GM18873 (cell line): ENCODE results near the gene LIPK.
A peak's percentile ranks its signal among the peaks of the same experiment; 100 is the strongest.
"Not testable (repeated sequence)": the region's sequence is repeated elsewhere in the genome, so short reads cannot be mapped to it uniquely, and the experiment has no call there.

Source experiments
- ATAC-seq: cut with Tn5 transposase; IDR thresholded peaks from one replicate; pipeline ENCODE4 v1.9.1; 2021; ENCODE audit warnings: mild to moderate bottlenecking, moderate library complexity, moderate number of reproducible peaks; ENCODE audit not compliant: unreplicated experiment, low FRiP score

LIPK gene

DNA sequence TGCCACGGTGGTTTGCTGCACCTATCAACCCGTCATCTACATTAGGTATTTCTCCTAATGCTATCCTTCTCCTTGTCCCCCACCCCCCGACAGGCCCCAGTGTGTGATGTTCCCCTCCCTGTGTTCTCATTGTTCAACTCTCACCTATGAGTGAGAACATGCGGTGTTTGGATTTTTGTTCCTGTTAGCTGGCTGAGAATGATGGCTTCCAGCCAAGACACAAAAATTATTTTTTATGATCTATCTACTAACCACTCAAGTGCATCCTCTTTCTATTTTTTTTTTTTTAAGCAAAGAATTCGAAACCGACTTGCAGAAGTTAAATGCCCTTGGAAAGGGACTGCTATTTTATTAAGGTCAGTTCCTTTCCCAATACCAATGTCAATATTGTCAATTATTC lies 3.3 kb downstream of the LIPK start:
- ATAC-seq = not testable (repeated sequence)

DNA sequence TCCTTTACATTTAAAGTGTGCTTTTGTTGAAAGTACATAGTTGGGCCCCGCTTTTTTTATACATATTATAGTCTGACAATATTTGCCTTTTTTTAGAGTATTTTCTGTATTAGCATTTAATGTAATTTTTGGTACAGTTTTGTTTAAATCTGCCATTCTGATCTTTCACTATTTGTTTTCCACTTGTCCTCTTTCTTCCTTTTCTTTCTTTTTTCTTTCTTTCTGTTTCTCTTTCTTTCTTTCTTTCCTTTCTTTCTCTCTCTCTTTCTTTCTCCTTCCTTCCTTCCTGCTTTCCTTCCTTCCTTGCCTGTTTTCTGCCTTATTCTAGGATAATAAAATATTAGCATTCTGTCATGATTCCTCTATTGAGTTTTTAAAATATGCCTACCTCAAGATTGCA lies 9.5 kb downstream of the LIPK start:
- no peak for ATAC-seq

DNA sequence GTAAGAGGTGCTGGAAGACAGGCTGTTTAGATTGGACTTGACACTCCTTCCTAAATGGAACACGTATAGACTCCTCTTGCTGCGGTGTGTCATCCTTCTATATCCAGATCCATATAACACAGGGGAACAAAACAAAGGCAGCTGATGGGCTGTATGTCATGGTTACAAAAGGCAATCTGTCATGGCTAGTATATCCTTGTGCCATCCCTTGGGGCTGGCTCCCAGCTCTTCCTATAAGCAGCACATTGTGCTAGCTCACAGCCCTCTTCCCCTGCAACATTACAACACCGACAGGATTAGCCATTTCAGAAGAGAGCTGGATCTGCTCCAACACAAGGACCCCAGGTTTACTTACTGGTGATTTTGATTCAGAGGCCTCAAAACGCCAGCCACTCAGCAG lies 15.3 kb downstream of the LIPK start:
- no peak for ATAC-seq

DNA sequence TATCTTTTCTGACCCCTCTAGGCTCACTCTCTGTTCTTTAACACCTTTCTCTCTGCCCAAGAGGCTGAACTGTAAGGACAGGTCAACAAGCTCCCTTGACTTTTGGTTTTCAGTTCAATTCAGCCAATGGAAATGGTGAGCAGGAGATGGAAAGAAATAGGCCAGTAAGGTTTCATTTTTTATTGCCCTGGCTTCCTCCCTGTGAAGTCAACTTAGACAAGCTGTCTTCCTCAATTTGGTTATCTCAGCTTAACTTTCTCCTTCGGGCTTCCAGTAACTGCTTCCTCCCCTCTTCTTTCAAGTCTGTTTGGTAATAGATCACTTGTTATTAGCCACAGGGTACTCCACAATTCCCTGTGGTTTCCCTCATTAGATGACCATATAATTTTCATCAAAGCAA lies 19.7 kb downstream of the LIPK start:
- ATAC-seq = no peak

DNA sequence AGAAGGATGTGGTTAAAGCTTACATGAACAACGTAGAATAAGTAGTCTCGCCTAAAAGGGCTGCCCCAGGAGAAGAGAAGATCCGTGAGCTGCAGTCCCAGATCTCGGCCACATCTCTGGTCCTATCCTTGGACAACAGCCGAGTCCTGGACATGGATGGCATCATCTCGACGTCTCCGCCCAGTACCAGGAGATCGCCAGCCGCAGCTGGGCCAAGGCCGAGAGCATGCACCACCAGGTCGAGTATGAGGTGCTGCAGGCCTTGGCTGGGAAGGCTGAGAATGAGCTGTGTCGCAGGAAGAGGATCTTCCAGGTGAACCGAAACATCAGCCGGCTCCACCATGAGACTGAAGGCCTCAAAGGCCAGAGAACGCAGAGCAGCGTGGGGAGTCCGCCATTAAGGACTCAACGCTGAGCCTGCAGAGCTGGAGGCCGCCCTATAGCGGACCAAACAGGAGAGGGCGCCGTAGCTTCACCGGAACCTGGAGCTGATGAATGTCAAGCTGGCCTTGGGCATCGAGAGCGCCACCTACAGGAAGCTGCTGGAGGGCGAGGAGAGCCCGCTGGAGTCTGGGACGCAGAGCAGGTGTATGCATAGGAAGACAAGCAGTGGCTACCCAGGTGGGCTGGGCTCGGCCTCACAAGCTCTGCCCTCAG lies 22.2 kb downstream of the LIPK start:
- ATAC-seq = no peak

DNA sequence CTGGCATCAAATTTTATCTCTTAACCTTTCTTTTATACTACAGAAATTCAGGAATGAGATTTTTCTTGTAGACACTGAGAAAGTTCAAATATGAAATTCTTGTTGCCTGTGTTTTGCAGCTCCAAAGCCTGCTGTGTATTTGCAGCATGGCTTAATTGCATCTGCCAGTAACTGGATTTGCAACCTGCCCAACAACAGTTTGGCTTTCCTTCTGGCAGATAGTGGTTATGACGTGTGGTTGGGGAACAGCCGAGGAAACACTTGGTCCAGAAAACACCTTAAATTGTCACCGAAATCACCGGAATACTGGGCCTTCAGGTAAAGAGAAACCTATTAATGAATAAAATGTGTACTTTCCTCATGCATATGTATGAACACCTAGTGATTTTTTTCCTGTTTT lies 24.8 kb downstream of the LIPK start:
- ATAC-seq = no peak

DNA sequence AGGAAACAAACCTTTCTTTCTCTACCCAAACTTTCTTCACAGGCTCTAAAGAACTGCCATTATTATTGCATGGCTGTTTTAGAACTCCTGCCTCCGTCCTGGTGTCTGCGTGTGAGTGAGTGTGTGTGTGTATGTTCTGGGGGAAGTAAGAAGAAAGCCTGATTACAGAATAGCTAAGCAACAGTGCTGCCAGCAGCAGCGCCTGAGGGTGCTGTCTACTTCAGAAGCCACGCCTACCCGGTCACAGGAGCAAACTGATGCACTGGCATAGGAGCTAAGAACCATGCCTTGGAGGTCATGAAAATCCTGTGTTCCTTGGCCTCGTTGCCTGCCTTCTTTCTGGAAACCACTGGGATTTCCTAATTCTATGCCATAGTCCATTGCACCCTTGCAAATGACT lies 25.2 kb downstream of the LIPK start:
- ATAC-seq = no peak

DNA sequence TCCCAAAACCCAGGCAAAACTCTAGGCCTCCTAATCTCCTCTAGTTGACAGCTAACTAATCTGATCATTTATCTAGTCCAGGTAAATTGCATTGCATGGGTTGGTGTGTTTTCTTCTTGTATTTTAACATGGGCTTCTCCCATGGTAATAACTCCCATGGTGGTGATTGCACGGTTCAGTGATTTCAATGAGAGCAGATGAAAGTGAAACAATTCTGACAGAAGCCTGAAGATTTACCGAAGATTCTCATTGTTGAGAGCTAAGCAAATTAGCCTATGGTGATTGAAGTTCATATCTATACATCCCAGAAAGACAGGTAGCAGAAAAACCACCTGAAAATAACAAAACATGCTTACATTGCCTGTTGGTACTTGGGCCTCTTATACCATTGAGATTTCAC lies 27.2 kb downstream of the LIPK start:
- ATAC-seq = no peak

DNA sequence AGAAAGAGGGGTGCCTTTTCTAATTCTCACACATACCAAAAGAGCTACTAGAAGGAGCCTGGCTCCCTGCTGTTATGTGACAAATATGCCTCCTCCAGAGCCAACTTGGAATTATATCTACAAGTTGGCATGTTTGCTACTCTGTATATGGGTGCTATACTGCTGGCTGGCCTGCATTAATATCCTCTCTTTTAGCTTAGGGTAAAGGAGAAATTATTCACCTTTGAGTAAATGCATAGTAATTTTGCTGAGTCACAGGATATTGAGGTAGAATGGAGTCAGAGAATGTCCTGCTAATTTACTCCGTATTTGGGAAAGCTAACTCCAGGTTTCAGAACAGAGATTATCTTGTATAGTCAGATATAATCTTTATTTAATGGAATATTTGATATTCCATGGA lies 29.6 kb downstream of the LIPK start:
- ATAC-seq = no peak

DNA sequence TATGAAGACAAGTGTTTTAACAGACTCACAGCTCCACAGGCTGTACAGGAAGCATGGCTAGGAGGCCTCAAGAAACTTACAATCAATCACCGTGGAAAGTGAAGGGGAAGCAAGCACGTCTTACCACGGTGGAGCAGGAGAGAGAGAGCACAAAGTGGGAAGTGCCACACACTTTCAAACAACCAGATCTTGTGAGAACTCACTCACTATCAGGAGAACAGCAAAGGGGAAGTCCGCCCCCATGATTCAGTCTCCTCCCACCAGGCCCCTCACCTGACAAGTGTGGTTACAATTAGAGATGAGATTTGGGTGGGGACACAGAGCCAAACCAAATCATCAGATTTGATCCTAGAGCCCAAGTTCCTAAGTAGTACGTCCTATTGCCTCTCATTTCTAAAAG lies 35.9 kb downstream of the LIPK start:
- ATAC-seq = not testable (repeated sequence)

DNA sequence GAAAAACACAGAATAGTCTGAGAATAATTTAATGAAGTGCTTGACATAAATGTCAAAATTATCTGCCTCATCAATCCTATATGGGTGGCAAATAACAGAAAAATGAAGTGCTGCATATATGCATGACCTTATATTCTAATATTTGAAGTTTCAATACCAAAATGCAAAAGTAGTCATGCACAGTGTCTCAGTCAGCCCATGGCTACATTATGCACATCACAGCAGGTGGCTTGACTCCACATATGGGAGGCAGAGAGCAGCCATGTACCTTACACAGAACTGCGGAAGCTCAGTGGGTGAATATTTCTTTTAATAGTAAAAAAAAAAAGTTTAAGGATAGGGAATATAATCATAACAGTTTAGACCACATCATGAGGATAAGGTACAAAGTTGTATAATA lies 36.4 kb downstream of the LIPK start:
- ATAC-seq = no peak

DNA sequence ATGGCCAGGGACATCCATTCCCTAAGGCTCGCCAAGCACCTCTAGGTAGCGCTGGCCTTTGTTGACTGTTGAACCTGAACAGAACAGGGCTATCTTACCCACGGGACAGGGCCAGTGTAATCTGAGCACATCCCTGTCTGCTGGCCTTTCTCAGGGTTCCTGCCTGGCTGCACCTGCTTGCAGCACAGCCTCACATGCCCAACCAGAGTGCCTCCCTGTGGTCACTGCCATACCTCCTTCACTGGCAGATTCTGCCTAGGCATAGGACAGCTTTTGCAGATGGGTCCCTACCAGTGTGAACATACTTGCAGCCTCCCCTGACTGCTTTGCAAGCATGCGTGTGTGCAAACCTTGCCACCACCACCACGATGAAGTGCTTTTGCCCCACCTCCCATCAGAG lies 38.0 kb downstream of the LIPK start:
- no peak for ATAC-seq

DNA sequence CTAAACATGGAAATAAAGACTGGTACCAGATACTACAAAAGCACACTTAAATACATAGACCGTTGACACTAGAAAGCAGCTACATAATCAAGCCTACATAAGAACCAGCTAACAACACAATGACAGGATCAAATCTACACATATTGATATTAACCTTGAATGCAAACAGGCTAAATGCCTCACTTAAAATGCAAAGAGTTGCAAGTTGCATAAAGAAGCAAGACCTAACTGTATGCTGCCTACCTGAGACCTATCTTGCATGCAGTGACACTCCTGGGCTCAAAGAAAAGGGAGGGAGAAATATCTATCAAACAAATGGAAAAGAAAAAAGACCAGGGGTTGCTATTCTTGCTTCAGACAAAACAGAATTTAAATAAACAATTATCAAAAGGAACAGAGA lies 39.6 kb downstream of the LIPK start:
- ATAC-seq = no peak

DNA sequence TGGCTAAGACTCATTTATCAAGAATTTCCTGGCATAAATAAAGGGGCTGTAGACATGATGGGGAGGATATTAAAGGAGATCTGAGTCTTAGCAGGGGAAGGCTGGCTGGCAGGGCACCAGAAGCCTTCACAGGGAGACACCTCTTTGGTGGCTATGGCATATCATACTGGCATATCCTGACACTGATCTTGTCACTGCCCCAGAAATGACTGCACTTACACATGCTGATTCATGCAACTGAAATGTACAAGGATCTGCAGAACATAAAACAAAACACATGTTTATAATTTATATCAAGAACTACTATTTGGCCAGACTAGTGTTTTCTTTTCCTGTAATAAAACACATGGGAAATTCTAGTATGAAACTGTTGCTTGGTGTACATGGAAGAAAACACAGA lies 48.2 kb downstream of the LIPK start:
- no peak for ATAC-seq

DNA sequence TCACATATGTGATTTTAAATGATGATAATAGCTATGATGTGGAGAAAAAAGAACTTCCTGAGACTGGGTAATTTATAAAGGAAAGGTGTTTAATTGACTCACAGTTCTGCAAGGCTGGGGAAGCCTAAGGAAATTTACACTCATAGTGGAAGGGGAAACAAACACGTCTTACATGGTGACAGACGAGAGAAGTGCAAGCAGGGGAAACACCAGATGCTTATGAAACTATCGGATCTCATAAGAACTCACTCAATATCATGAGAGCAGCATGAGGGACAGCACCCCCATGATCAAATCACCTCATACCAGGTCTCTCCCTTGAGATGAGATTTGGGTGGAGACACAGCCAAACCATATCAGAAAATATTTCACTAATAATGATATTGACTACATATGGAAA lies 49.7 kb downstream of the LIPK start:
- ATAC-seq = peak; percentile 67

DNA sequence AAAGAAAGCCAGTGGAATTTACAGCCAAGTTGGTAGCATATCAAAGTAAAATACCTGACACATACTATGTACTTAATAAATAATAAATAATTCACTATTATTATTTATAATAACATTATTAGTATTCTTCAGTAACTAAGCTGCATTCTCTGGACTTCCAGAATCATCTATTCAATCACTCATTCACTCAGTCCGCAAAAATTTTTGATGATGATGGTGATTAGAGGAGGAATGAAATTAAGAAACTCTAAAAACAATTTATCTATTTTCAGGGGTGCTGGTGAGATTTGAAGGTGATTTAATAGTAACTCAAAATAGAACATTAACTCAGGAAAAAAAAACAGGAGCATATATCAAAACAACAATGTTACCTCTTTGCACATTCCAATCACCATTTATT lies 50.6 kb downstream of the LIPK start:
- ATAC-seq = no peak

DNA sequence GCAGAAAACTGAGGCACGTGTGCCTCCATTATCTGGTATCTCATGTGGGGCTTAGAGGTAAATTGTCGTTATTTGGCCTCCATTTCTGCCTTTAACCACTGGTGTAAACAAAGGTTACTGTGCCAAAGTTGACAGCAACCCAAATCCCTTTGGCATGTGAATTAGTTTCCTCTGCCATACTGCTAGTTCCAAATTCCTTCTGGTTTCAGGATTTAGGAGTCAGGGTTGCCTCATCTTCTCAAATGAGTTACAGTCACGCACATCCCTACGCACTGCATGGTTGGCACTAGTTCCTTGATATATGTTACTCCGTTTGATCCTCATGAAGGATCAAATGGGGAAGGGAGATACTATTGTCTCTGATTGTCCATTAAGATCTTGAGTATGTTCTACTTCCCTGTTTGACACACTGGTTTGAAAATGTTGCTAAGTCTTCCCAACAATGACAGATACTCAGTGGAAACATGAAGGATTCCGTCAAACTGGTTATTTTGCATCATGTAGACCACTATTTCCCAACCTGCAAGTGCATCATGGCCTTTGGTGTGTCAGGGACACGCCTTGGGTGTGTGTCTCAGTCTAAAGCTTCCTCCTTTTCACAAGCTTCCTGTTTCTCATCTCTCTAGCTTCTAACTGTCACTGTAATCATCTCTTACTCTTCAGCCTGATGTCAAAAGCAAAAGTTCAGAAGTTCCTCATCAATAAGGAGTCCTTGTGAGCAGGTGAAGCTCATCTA lies 53.5 kb downstream of the LIPK start, which contains the start of gene LIPN:
TSS of gene LIPN (plus strand) at position 655 of the 736 bp plus-strand sequence. CDS start 1,386 bp downstream, outside the sequence.
- no peak for ATAC-seq

DNA sequence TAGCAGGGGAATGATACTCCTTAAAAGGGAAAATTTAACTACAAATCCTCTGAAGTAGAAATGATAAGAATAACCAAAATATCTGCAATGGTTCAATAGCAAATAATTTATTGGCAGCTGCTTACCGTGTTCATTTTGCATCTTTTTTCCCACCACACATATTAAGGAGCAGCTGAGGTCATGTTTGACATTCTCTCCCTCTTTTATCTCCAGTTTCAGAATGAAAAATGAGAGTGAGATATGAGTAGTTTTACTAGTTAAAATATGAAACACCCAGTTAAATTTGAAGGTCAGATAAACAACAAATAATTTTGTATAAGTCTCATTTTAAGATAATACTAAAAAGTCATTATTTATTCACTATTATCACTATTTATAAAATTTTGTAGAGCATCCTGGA lies 56.9 kb downstream of the LIPK start:
- no peak for ATAC-seq

DNA sequence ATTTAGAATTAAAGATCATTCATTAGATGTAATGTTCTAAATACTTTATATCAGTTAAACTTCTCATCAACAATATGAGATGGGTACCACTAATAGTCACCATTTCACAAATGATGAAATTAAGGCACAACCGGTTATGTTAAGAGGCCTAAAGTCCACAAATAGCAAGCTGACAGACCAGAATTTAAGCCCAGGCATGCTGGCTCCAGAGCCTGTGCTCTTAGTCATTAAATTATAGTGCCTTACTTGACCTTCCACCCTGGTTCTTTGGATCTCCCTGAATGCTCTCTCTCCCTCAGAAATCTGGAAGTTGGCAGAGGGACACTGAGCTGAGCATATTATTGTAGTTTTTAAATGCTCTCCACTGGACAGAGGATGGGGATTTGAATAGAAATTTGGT lies 57.4 kb downstream of the LIPK start:
- no peak for ATAC-seq

DNA sequence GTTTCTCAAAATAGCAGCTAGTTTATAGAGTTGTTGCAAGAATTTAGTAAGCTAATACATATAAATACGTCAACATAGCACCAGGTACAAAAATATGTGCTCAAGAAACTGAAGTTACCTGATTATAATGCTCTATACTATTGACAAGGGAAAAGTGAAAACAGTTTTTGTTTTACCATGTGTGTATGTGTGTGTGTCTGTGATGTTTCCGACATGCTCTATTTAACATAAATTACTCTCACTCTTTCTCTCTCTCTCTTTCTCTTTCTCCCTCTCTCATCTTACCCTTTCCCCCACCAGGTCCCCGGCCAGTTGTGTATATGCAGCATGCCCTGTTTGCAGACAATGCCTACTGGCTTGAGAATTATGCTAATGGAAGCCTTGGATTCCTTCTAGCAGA lies 58.1 kb downstream of the LIPK start:
- no peak for ATAC-seq

DNA sequence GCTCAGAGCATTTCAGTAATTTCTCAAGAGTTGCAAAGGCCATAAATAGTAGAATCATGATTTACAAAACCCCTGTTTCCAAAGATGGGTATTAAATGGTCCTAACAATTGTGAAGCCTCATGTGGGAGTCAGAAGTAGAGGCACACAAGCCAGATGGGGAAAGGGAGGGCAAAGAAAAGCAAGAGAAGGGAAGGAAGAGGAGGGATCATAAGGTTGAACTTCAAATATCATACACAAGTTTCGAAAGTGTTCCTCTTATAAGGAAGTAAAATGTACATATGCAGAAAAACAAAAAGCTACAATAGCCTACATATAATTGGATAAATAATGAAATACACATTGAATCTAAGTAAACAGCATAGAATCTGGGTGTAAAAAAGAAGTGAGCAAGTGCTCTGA lies 59.8 kb downstream of the LIPK start:
- no peak for ATAC-seq

DNA sequence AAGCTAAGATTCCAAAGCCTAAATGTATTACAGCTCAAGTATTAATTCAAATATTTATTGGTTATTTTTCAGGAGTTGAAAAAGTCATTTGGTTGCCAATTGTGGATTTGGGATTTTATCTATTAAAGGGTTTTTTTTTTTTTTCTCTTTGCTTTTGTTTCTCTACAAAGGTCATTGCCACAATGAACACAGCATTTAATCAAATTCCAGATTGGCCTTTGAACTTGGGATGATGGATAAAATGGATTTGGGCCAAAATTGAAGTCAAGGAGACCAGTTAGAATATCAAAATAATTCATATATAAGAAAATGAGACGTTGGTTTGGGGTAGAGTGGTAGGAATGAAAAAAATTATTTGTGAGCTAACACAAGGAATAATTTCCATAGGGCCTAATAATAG lies 63.3 kb downstream of the LIPK start:
- no peak for ATAC-seq
